HG03457 (cell line): ENCODE data around the gene NOD2.

Source experiments
- ATAC-seq: cut with Tn5 transposase; IDR thresholded peaks from one replicate; pipeline ENCODE4 v1.9.1; 2021; ENCODE audit warnings: moderate number of reproducible peaks; ENCODE audit not compliant: unreplicated experiment

NOD2 gene

DNA sequence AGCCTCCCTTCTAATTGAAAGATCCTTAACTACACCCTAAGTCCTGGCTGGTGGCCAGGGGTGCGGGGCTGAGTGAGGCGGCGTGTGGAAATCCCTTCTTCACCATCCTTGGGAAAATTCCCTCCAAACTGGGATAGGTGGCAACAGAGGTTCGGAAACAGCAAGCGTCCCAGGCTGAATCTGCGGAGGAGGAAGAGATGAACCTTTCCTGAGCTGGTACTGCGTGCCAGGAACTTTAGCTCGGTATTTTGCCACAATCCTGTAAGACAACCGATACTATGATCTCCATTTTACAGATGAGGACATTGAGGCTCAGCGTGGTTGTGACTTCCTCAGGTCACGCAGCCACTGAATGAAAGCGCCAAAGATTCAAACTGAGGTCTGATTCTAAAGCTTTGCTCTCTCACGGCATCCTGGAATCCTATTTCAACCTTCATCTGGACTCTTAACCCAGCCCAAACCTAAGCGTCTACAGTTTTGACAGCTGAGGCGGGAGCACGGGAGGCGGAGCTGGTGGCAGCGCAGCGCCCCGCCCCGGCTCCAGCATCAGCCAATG is 47.9 kb downstream of the NOD2 start:
- ATAC-seq, result no peak

GRCh38 chr16:50741781-50742575 is 48.6 kb downstream of the NOD2 start, which contains the start of gene CYLD:
Gene CYLD, plus strand, starts transcription at chr16:50742086. Its CDS starts 7,613 bp downstream, at chr16:50749699.
- ATAC-seq, result peak; percentile 91

DNA sequence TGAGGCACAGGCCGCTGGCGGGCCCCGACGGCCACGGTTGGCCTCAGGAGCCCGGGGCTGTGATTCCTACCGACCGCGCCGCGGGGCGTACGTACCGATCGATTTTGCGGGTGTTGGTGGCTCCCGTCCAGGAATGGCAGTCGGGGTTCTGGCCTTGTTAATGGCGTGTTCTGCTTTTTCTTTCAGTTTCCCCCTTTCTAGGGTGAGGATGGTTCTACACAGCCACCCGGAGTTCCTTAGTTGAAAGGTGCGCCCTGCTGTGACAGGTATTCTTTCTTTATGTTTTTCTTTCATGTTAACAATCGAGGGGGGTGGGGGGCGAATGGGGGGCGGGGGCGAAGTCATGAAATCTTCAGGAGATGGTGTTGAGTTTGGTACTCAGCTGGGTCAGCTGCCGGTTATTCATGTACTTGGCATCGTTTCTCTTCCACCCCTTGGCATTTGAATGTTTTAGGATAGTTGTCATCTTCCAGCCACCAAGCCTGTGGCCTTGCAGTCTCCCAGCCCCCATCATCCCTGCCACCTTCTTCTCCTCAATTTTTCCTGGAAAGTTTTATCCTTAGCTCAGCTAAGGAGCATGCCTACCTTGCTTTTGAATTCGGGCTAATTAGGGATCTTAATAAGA is 49.3 kb downstream of the NOD2 start:
- no peak for ATAC-seq

GRCh38 chr16:50743581-50744225 is 50.3 kb downstream of the NOD2 start:
- ATAC-seq, result no peak

GRCh38 chr16:50744881-50745280 is 51.5 kb downstream of the NOD2 start:
- ATAC-seq, result no peak

GRCh38 chr16:50745940-50746339 is 52.5 kb downstream of the NOD2 start:
- ATAC-seq, result no peak

GRCh38 chr16:50747207-50747956 is 54.0 kb downstream of the NOD2 start:
- no peak for ATAC-seq

GRCh38 chr16:50751528-50751927 is 58.1 kb downstream of the NOD2 start:
- ATAC-seq, result no peak

GRCh38 chr16:50752471-50753235 is 59.2 kb downstream of the NOD2 start:
- ATAC-seq, result no peak

DNA sequence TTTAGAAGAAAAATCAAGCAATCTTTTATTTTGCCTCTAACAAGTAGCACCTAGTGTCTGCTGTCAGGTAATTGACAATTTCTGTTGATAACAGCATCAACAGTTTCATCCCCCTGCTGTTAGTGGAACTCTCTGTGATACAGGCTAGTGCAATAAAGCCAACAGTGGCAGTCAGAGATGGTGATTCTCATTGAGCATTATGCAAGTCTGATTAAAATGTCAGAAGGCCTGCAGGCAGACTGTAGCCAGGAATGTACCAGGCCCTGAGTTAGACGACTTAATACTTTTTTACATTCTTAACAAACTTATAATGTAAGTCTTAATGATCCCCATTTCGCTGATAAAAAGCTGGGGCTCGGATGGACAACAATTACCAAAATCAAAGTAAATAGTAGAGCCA is 63.1 kb downstream of the NOD2 start:
- ATAC-seq, result no peak

DNA sequence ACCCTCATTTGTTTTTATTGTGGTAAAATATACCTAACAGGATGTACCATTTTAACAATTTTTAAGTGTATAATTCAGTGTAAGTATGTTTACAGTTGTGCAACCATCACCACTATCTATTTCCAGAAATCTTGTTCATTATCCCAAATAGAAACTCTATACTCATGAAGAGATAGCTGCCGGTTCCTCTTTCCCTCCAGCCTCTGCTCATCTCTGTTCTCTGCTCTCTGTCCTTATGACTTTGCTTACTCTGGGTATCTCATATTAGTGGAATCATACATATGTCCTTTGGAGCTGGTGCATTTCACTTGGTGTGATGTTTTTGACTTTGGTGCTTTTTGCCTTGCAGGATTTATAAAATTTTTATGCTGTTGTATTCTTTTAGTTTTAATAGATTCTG is 67.9 kb downstream of the NOD2 start:
- ATAC-seq, result no peak

DNA sequence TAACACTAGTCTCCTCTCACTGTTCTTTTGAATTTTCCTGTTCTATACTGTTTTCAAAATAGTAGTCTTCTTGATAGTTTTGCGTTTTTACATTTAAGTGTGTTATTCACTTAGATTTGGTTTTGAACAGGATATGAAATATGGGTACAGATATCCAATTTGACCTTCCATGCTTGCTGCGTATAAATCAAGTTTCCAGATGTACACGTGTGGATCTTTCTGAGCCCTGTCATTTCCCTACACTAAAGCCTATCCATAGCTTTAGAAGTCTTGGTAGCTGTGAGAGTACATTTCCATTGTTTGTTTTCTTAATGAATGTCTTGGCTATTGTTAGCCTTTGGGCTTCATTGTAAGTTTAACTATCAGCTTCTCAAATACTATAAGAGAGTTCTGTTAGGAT is 68.8 kb downstream of the NOD2 start:
- no peak for ATAC-seq

DNA sequence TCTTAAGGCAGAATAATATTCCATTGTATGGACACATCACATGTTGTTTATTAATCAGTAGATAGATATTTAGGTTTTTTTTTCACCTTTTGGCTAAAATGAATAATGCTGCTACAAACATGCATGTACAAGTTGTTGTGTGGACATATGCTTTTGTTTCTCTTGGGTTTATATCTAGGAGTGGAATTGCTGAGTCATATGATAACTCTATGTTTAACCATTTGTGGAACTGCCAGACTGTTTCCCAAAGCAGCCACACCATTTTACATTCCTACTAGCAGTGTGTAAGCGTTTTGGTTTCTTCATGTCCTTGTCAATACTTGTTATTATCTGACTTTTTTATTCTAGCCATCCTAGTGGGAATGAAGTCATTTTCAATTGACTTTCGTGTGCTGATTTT is 69.8 kb downstream of the NOD2 start:
- ATAC-seq, result no peak

DNA sequence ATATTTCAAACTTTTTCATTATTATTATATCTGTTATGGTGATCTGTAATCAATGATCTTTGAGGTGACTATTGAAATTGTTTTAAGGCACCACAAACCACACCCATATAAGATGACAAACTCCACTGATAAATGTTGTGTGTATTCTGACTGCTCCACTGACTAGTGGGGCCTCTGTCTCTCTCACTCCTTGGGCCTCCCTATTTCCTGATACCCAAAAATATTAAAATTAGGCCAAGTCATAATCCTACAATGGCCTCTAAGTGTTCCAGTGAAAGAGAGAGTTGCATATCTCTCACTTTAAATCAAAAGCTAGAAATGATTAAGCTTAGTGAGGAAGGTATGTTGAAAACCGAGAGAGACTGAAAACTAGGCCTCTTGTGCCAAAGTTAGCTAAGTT is 71.9 kb downstream of the NOD2 start:
- no peak for ATAC-seq

DNA sequence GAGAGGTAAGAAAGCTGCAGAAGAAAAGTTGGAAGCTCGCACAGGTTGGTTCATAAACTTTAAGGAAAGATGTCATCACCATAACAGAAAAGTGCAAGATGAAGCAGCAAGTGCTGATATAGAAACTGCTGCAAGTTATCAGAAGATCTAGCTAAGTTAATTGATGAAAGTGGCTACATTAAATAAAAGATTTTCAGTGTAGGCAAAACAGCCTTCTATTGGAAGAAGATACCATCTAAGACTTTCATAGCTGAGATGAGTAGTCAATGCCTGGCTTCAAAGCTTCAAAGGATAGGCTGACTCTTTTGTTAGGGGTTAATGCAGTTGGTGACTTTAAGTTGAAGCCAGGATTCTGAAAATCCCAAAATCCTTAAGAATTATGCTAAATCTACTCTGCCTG is 72.5 kb downstream of the NOD2 start:
- ATAC-seq, result no peak

DNA sequence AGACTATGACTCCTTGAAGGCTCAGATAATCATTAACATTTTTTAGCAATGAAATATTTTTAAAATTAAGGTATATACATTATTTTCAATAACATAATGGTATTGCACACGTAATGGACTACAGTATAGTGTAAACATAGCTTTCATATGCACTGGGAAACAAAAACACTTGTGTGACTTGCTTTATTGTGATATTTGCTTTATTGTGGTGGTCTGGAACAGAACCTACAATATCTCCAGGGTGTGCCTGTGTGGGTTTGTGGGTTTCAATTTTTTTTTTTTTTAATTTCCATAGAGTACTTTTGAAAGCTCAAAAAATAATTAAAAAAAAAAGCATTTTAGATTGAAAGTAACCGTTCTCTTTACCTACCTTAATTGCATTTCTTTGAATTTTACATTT is 73.8 kb downstream of the NOD2 start:
- no peak for ATAC-seq

DNA sequence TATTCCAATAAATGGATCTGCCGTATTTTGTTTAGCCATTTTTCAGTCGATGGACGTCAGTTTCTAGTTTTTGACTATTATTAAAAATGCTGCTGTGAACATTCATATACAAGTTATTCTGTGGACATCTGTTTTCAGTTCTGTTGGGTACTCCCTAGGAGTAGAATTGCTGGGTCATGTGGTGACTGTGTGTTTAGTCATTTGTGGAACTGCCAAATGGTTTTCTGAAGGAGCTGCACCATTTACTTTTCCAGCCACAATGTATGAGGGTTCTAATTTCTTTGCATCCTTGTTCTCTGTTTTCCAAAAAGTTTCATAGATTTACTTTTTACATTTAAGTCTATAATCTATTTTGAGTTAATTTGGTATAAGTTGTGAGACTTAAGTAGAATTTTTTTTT is 78.0 kb downstream of the NOD2 start:
- ATAC-seq, result no peak

DNA sequence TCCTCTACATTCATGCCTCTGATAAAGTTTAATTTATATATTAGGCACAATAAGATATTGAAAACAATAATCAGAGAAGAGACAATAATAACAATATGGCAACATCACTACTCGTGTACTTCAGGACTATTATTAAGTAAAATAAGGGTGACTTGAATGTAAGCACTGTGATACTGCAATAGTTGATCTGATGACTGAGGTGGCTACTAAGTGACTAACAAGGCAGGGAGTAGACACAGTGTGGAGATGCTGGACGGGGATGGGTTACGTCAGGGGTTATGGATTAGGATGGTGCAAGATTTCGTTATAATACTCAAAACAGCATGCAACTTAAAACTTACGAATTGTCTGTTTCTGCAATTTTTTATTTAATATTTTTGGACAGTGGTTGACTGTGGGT is 81.0 kb downstream of the NOD2 start:
- ATAC-seq, result no peak

DNA sequence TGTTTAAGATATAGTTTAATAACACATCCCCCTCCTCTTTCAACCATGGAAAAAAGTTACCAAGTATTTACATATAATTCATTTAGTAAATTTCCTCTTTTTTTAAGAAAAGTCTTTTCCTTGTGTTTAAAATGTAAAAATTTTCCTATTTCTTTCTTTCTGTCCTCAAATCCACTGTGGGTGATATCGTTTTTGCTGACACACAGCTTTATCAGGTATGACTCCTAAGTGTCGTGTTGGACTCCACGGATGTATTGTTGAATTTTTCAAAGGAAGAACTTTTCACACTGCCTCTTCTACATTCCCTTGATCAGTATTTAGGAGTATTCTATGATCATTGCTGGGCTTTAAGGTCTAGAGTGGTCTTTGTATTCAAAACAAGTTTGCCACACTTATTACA is 81.6 kb downstream of the NOD2 start:
- ATAC-seq, result no peak

DNA sequence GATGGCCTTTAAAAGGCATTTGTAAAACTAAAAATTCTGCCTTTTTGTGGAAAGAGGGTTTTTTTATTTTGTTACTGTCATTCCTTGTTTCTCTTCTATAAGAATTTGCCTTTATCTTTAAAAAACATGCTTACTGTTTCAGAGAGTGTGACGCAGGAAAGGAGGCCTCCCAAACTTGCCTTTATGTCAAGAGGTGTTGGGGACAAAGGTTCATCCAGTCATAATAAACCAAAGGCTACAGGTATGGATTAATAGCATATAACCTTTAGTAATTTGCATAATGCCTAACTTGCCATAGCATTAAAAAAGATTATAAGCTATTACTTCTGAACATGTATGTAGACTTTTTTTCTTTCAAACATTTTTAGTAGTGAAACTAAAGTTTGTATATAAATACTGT is 82.6 kb downstream of the NOD2 start:
- no peak for ATAC-seq
